ENCODE measurements around the gene ETS2.

ETS2 gene

DNA sequence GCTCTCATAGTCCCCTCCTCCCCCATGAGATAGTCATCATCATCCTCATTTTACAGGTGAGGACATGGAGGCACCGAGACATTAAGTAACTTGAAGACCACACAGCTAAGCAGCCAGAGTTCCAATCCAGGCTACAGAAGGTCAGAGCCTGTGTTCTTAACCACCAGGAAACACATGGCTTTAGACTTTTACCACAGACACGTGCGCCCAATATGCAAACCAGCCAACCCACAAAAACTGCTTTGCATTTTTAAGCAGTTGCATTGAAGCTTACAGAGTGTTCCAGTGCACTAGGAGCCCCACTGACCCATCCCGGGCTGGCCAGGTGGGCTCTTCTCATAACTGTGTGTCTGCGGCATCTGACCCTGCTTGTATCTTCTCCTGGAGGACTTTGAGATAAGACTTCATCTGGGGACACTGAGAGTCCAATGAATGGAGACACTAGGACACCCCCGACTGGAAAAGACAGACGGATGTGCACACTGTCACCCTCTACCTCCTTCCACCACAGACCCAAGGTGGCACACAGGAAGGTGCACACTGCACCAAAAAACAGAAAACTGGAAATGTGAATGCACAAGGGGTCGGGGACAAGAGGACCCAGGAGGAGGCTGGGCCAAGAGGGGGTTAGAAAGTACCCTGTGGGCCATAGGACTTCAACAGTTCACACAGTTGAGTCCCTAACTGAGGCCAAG lies 56.4 kb downstream of the ETS2 start:
- DNase-seq: no peak

- DNase-seq: no peak
These were observed 57.6 kb downstream of the ETS2 start for GRCh38 chr21:38863291-38863690.

- DNase-seq: no peak
These were observed 58.2 kb downstream of the ETS2 start for GRCh38 chr21:38863843-38864363.

- no peak for DNase-seq
These were observed 59.2 kb downstream of the ETS2 start for GRCh38 chr21:38864964-38865363.

GRCh38 chr21:38869196-38869595 lies 63.5 kb downstream of the ETS2 start:
- DNase-seq: peak; percentile 48 to 49

DNA sequence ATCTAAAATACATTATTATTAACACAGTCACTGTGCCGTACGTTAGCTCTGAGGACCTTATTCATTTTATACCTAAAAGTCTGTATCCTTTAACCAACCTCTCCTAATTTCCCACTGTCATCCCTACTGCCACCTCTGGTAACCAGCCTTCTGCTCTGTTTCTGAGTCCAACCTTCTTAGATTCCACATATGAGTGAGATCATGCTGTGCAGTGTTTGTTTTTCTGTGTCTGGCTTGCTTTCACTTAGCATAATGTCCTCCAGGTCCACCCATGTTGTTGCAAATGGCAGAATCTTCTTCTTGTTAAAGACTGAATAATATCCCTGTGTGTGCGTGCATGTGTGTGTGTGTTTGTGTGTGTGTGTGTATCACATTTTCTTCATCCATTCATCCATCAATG lies 64.2 kb downstream of the ETS2 start:
- no peak for DNase-seq
